ENCODE results near the gene OVCA2.

- TF ChIP-seq RAD21 (IDR thresholded peaks at IDR 0.05; ENCODE audit: low read depth) (no peak), REST (IDR thresholded peaks at IDR 0.05; ENCODE audit: low read depth) (no peak)
These were observed 22.7 kb downstream of the OVCA2 start for GRCh38 chr17:2064520-2064971.

All from Ishikawa (cell line).